ENCODE data around the gene SRP72.
"Not testable (repeated sequence)": the region's sequence is repeated elsewhere in the genome, so short reads cannot be mapped to it uniquely, and the experiment has no call there.

The SRP72 gene

GRCh38 chr4:56465599-56466295, 1.7 kb upstream of the SRP72 start:
- FAIRE-seq: no peak

- FAIRE-seq: not testable (repeated sequence)
These were observed 1.1 kb upstream of the SRP72 start for GRCh38 chr4:56466296-56466761.

GRCh38 chr4:56466910-56467283, 520 bp upstream of the SRP72 start:
- no peak for FAIRE-seq

GRCh38 chr4:56468097-56468422, 643 bp downstream of the SRP72 start:
- no peak for FAIRE-seq

- FAIRE-seq: no peak
These were observed 2.2 kb downstream of the SRP72 start for GRCh38 chr4:56469489-56470210.

- FAIRE-seq: no peak
These were observed 8.5 kb downstream of the SRP72 start for GRCh38 chr4:56475917-56476316.

GRCh38 chr4:56477192-56477702, 9.8 kb downstream of the SRP72 start:
- FAIRE-seq: no peak

- no peak for FAIRE-seq
These were observed 13.3 kb downstream of the SRP72 start for GRCh38 chr4:56480691-56481090.

GRCh38 chr4:56496241-56496640, 28.8 kb downstream of the SRP72 start:
- peak; percentile 38 for FAIRE-seq

GRCh38 chr4:56505269-56506130, 38.1 kb downstream of the SRP72 start, which contains the start of gene ARL9:
ARL9 (plus strand) TSS chr4:56505791; CDS start chr4:56505863, 72 bp downstream.
- FAIRE-seq: no peak

GRCh38 chr4:56511098-56511497, 43.7 kb downstream of the SRP72 start:
- FAIRE-seq: no peak

- no peak for FAIRE-seq
These were observed 44.7 kb downstream of the SRP72 start for GRCh38 chr4:56512166-56512565.

- no peak for FAIRE-seq
These were observed 46.1 kb downstream of the SRP72 start for GRCh38 chr4:56513517-56513916.

- no peak for FAIRE-seq
These were observed 63.1 kb downstream of the SRP72 start for GRCh38 chr4:56530269-56531148.

GRCh38 chr4:56531149-56531770, 63.8 kb downstream of the SRP72 start:
- no peak for FAIRE-seq

GRCh38 chr4:56531823-56532222, 64.4 kb downstream of the SRP72 start:
- FAIRE-seq: no peak

GRCh38 chr4:56532239-56532638, 64.8 kb downstream of the SRP72 start:
- no peak for FAIRE-seq

GRCh38 chr4:56535915-56536314, 68.5 kb downstream of the SRP72 start:
- no peak for FAIRE-seq

GRCh38 chr4:56537147-56537546, 69.7 kb downstream of the SRP72 start:
- no peak for FAIRE-seq

- FAIRE-seq: no peak
These were observed 73.4 kb downstream of the SRP72 start for GRCh38 chr4:56540826-56541225.

GRCh38 chr4:56544573-56545131, 77.2 kb downstream of the SRP72 start:
- FAIRE-seq: no peak
